ENCODE data around the gene EMP1.

Gene EMP1

GRCh38 chr12:13223941-13224340 is 27.4 kb downstream of the EMP1 start:
- no peak for DNase-seq

- DNase-seq = no peak
Measured at GRCh38 chr12:13227191-13227590, 30.7 kb downstream of the EMP1 start.

GRCh38 chr12:13228579-13228978 is 32.1 kb downstream of the EMP1 start:
- DNase-seq = no peak

- no peak for DNase-seq
Measured at GRCh38 chr12:13229504-13229903, 33.0 kb downstream of the EMP1 start.

GRCh38 chr12:13230500-13230899 is 34.0 kb downstream of the EMP1 start:
- DNase-seq = no peak

GRCh38 chr12:13233830-13234641 is 37.5 kb downstream of the EMP1 start:
- no peak for DNase-seq

- no peak for DNase-seq
Measured at GRCh38 chr12:13238204-13238603, 41.7 kb downstream of the EMP1 start.

GRCh38 chr12:13241833-13242488 is 45.4 kb downstream of the EMP1 start:
- no peak for DNase-seq

- DNase-seq = no peak
Measured at GRCh38 chr12:13242936-13243335, 46.4 kb downstream of the EMP1 start.

- no peak for DNase-seq
Measured at GRCh38 chr12:13243516-13244070, 47.1 kb downstream of the EMP1 start.

- DNase-seq = no peak
Measured at GRCh38 chr12:13247596-13247995, 51.1 kb downstream of the EMP1 start.

GRCh38 chr12:13248964-13249363 is 52.4 kb downstream of the EMP1 start:
- no peak for DNase-seq

GRCh38 chr12:13250416-13250815 is 53.9 kb downstream of the EMP1 start:
- DNase-seq = no peak

- DNase-seq = no peak
Measured at GRCh38 chr12:13251521-13251920, 55.0 kb downstream of the EMP1 start.

GRCh38 chr12:13252024-13252423 is 55.5 kb downstream of the EMP1 start:
- DNase-seq = no peak

- DNase-seq = no peak
Measured at GRCh38 chr12:13252616-13253015, 56.1 kb downstream of the EMP1 start.

- DNase-seq = no peak
Measured at GRCh38 chr12:13253966-13254760, 57.6 kb downstream of the EMP1 start.

GRCh38 chr12:13255792-13256691 is 59.5 kb downstream of the EMP1 start:
- DNase-seq = peak; percentile 75

GRCh38 chr12:13256692-13257045 is 60.1 kb downstream of the EMP1 start:
- DNase-seq = no peak

- DNase-seq = no peak
Measured at GRCh38 chr12:13257356-13257875, 60.9 kb downstream of the EMP1 start.

- DNase-seq = no peak
Measured at GRCh38 chr12:13258197-13258596, 61.7 kb downstream of the EMP1 start.

- no peak for DNase-seq
Measured at GRCh38 chr12:13258717-13259119, 62.2 kb downstream of the EMP1 start.
